Dermis microvascular lymphatic vessel endothelial cell (primary cell): ENCODE measurements around the gene ABCD4. TPM values are rescaled to one million over a fixed set of nuclear protein-coding genes. Genes with fewer than 3 reads are reported as not detected.
"Not testable (repeated sequence)": the region's sequence is repeated elsewhere in the genome, so short reads cannot be mapped to it uniquely, and the experiment has no call there.

Experiments
- DNase-seq, 2 donors: peaks; one replicate each; pipeline versions ENCODE4 v3.0.0 to v3.0.0-alpha.2; 2010; ENCODE audit warnings: low read depth in 2 of 2
- total RNA-seq: library from RNA; depleted of rRNA; stranded (reverse); fragments of >200 nt; gene quantifications from 2 replicates; pipeline ENCODE4 v1.2.1, GENCODE V29; 2014

The ABCD4 gene
- total RNA-seq = 34.1 and 53.6 TPM in 2 replicates

GRCh38 chr14:74302634-74303569 lies at the start of gene ABCD4:
Gene ABCD4 (minus strand): TSS chr14:74302934. CDS start chr14:74302912, 22 bp downstream.
- DNase-seq = peak; percentile 63 to 92

GRCh38 chr14:74350928-74351323 lies 48.2 kb upstream of the ABCD4 start:
- no peak for DNase-seq

- no peak for DNase-seq
Observed at GRCh38 chr14:74350211-74350927, 47.6 kb upstream of the ABCD4 start.

GRCh38 chr14:74349757-74350156 lies 47.0 kb upstream of the ABCD4 start:
- DNase-seq = no peak

GRCh38 chr14:74348735-74349463 lies 46.2 kb upstream of the ABCD4 start:
- no peak for DNase-seq

GRCh38 chr14:74348241-74348734 lies 45.6 kb upstream of the ABCD4 start, which contains the start of gene VRTN:
Gene VRTN (plus strand): TSS chr14:74348471. CDS start chr14:74356784, 8,313 bp downstream.
- no peak for DNase-seq

GRCh38 chr14:74347795-74348100 lies 45.0 kb upstream of the ABCD4 start:
- no peak for DNase-seq

GRCh38 chr14:74347097-74347794 lies 44.5 kb upstream of the ABCD4 start:
- no peak for DNase-seq

- no peak for DNase-seq
Observed at GRCh38 chr14:74346341-74346740, 43.6 kb upstream of the ABCD4 start.

- no peak for DNase-seq
Observed at GRCh38 chr14:74333909-74334308, 31.2 kb upstream of the ABCD4 start.

- not testable (repeated sequence) for DNase-seq
Observed at GRCh38 chr14:74329950-74330552, 27.3 kb upstream of the ABCD4 start.

- DNase-seq = no peak
Observed at GRCh38 chr14:74326369-74327152, 23.8 kb upstream of the ABCD4 start.

GRCh38 chr14:74325446-74325845 lies 22.7 kb upstream of the ABCD4 start:
- no peak for DNase-seq

GRCh38 chr14:74324931-74325361 lies 22.2 kb upstream of the ABCD4 start:
- peak; percentile 9 to 29 for DNase-seq

- no peak for DNase-seq
Observed at GRCh38 chr14:74314576-74314975, 11.8 kb upstream of the ABCD4 start.

GRCh38 chr14:74313601-74314000 lies 10.9 kb upstream of the ABCD4 start:
- DNase-seq = no peak

GRCh38 chr14:74312161-74312560 lies 9.4 kb upstream of the ABCD4 start:
- DNase-seq = no peak

GRCh38 chr14:74309125-74310022 lies 6.6 kb upstream of the ABCD4 start:
- no peak for DNase-seq

- no peak for DNase-seq
Observed at GRCh38 chr14:74308695-74309094, 6.0 kb upstream of the ABCD4 start.
